OCI-M1 (cell line): ENCODE measurements around the gene FBXW12.
A peak's percentile ranks its signal among the peaks of the same experiment; 100 is the strongest.

Experiments
- DNase-seq: peaks from one replicate; lab custom pipeline; 2025; lab: John Stamatoyannopoulos, UW

The FBXW12 gene

GRCh38 chr3:48435223-48435595, 63.2 kb downstream of the FBXW12 start:
- DNase-seq, result no peak

DNA sequence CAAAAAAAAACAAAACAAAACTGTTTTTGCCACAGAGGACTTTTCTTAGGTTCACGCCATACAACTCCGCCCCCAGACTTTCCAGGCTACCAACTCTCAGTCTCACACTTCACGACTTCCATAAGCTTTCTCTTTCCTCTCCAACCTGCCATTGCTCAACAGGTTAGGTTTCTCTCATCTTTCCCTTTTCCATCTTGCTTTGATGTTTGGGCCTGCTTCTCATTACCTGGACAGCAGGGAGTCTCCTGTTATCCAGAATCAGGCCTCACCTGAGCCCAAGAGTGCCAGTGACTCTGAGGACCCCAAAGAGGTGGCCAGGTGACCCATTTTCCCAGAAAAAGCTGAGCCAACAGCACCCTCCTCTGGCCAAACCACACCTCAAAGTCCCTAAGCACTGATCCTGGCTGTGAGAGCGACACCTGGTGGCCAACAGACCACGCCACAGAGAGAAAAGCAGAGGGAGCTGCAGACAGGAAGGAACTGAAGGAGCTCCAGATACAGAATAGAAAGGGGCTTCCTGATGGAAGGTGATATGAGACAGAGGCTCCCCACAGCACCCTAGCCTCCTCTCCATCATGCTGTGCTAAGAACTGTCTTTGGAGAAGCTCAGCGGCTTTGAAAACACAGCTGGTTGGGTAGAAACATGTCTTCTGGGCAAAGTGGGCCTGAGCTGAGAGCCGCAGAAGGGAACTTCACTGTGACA, 63.9 kb downstream of the FBXW12 start:
- DNase-seq, result peak; percentile 90

- no peak for DNase-seq
Observed at GRCh38 chr3:48436477-48436787, 64.4 kb downstream of the FBXW12 start.

- DNase-seq, result no peak
Observed at GRCh38 chr3:48436855-48437254, 64.8 kb downstream of the FBXW12 start.

GRCh38 chr3:48437812-48438211, 65.8 kb downstream of the FBXW12 start:
- no peak for DNase-seq

DNA sequence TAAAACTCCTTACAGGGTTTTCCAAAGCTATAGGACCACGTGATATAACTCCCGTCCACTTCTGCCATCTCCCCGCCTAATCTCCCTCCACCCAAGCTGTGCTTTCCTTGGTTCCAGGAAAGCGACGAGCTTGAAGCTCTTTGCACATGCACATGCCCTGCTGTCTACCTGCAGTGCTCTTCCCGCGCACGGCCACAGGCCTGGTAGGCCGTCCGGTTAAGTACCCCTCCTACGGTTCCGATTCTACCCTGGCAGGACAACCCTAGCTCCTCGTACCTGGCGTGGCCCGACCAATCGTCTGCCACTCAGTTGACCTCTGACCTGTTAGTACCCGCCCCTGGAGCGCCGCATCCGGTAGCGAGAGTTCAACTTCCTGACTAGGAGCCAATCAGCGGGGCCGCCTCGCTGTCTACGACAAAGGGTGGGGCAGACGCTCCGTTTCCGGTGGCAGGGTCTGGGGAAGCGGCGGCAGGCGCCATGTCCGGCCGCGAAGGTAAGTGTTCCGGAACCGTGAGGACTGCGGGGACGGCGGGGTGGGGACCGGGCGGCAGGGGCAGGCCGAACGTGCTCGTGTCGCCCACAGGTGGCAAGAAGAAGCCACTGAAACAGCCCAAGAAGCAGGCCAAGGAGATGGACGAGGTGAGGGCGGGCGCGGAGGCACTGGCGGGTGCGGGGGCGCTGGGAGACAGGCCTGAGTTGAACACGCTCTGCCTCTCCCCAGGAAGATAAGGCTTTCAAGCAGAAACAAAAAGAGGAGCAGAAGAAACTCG, 68.0 kb downstream of the FBXW12 start, which contains the start of the genes CCDC51 and TMA7:
TSS of gene CCDC51 (minus strand) at position 300 of the 770 bp plus-strand sequence. CDS start 4,991 bp downstream, outside the sequence.
TSS of gene TMA7 (plus strand) at position 438 of the 770 bp plus-strand sequence. CDS start at position 478, 40 bp downstream.
- peak; percentile 99 for DNase-seq

- DNase-seq, result peak; percentile 41
Observed at GRCh38 chr3:48440590-48440958, 68.6 kb downstream of the FBXW12 start.

GRCh38 chr3:48441940-48442339, 69.9 kb downstream of the FBXW12 start:
- DNase-seq, result no peak
